PC-9 (cell line): ENCODE measurements around the gene C9orf153. TPM values are rescaled to one million over a fixed set of nuclear protein-coding genes. Genes with fewer than 3 reads are reported as not detected.

Source experiments
- BruUV-seq: library from RNA; stranded (reverse); fragments of 400-500 nt; replicated peaks from 2 replicates; lab custom pipeline; 2021; lab: Mats Ljungman, UMichigan
- CTCF ChIA-PET: fragments of 300-600 bp; sonication (Branson Sonifier 250); formaldehyde crosslinking; loops from one replicate; lab custom pipeline; 2022; ENCODE audit warnings: antibody characterized with exemption; lab: Charles Lee
- POLR2A ChIA-PET: fragments of 300-600 bp; sonication (Branson Sonifier 250); formaldehyde crosslinking; loops from one replicate; lab custom pipeline; 2022; ENCODE audit warnings: antibody characterized with exemption; ENCODE audit not compliant: unreplicated experiment; lab: Charles Lee
- DNase-seq, 2 experiments: peaks; one replicate each; pipeline versions ENCODE4 v3.0.0 to v3.0.0-alpha.2; 2015 to 2022; ENCODE audit warnings: mixed read lengths in 1 of 2
- H2AFZ ChIP-seq: fragments of 200-600 bp; sonication (generic); 2 replicates; pipeline ENCODE4 v1.8.1; 2017; ENCODE audit warnings: antibody characterized with exemption
- H3F3A ChIP-seq: fragments of 200-600 bp; sonication (generic); 2 replicates; pipeline ENCODE4 v1.8.1; 2017; ENCODE audit warnings: antibody characterized with exemption, mild to moderate bottlenecking, low read depth; ENCODE audit not compliant: insufficient read depth
- H3K27ac ChIP-seq: fragments of 200-600 bp; sonication (generic); 2 replicates; pipeline ENCODE4 v1.6.1; 2016; ENCODE audit warnings: mixed run types
- H3K27me3 ChIP-seq: fragments of 200-600 bp; sonication (generic); 2 replicates; pipeline ENCODE4 v1.6.1; 2016; ENCODE audit warnings: low read depth, mixed run types; ENCODE audit not compliant: insufficient read depth
- H3K36me3 ChIP-seq: fragments of 200-600 bp; sonication (generic); 2 replicates; pipeline ENCODE4 v1.6.1; 2016; ENCODE audit warnings: low read depth, mixed run types
- H3K4me1 ChIP-seq: fragments of 200-600 bp; sonication (generic); replicated peaks from 2 replicates; pipeline ENCODE4 v1.6.1; 2016; ENCODE audit warnings: mixed run types; ENCODE audit not compliant: insufficient read depth
- H3K4me2 ChIP-seq: fragments of 200-600 bp; sonication (generic); 2 replicates; pipeline ENCODE4 v1.6.1; 2017; ENCODE audit warnings: mixed run types
- H3K4me3 ChIP-seq: fragments of 200-600 bp; sonication (generic); 2 replicates; pipeline ENCODE4 v1.6.1; 2016; ENCODE audit warnings: mixed run types
- H3K79me2 ChIP-seq: fragments of 200-600 bp; sonication (generic); 2 replicates; pipeline ENCODE4 v1.6.1; 2017; ENCODE audit warnings: low read depth, mixed run types
- H3K9me2 ChIP-seq: fragments of 200-600 bp; sonication (generic); 2 replicates; pipeline ENCODE4 v1.8.1; 2017; ENCODE audit warnings: mild to moderate bottlenecking; ENCODE audit not compliant: insufficient read depth
- H3K9me3 ChIP-seq: fragments of 200-600 bp; sonication (generic); 2 replicates; pipeline ENCODE4 v1.8.1; 2016; ENCODE audit warnings: low read depth; ENCODE audit not compliant: insufficient read depth
- H4K20me1 ChIP-seq: fragments of 200-600 bp; sonication (generic); 2 replicates; pipeline ENCODE4 v1.8.1; 2017; ENCODE audit not compliant: insufficient read depth
- CTCF ChIP-seq: fragments of 200-600 bp; sonication (generic); conservative IDR thresholded peaks from 2 replicates; pipeline ENCODE4 v1.6.1; 2017; ENCODE audit warnings: mixed run types, antibody characterized with exemption, mild to moderate bottlenecking, moderate library complexity
- EZH2 ChIP-seq: fragments of 200-600 bp; sonication (generic); IDR thresholded peaks from 2 replicates; pipeline ENCODE4 v1.8.0; 2017; ENCODE audit warnings: antibody characterized with exemption, low read depth
- intact Hi-C: fragments of 100-400 bp; cut with micrococcal nuclease; formaldehyde crosslinking; loops from one replicate; pipeline ENCODE4 v1.10.0; 2022; ENCODE audit not compliant: unreplicated experiment
- total RNA-seq: library from RNA; stranded (reverse); gene quantifications from 2 replicates; pipeline ENCODE4 v1.2.3, GENCODE V29; 2021

The C9orf153 gene
- total RNA-seq, 1 experiment from 2014 or later, result 0.52 TPM

- no peak for DNase-seq
- BruUV-seq, result no TSS peak
- H3K27ac ChIP-seq, result no peak overlapping the region
- no peaks in the 10 kb centered on the region for H4K20me1 ChIP-seq
- ChIA-PET POLR2A (no interaction called here), CTCF (interaction anchor here (0.6 to 0.7 kb wide), 3 partner anchors 12 to 204 kb away, joined by 6 to 10 read pairs (median 9); no protein-coding TSS in a partner anchor)
- H3F3A ChIP-seq, result no peaks in the 10 kb centered on the region
- H3K9me2 ChIP-seq, result no peaks in the 10 kb centered on the region
- no peaks in the 10 kb centered on the region for H3K27me3 ChIP-seq
- intact Hi-C loops, result loop anchor here (1.0 to 10.0 kb wide), 2 partner anchors 204 to 414 kb away; no protein-coding TSS in a partner anchor
- no peaks in the 10 kb centered on the region for H3K36me3 ChIP-seq
- H3K4me1 ChIP-seq, result no peaks in the 10 kb centered on the region
- no peak overlapping the region for H2AFZ ChIP-seq
- no peaks in the 10 kb centered on the region for H3K79me2 ChIP-seq
- TF ChIP-seq CTCF (peak; percentile 63), EZH2 (no peak)
- no peak overlapping the region for H3K4me2 ChIP-seq
- no peak overlapping the region for H3K4me3 ChIP-seq
- H3K9me3 ChIP-seq, result no peaks in the 10 kb centered on the region
These were observed 20.3 kb downstream of the C9orf153 start for GRCh38 chr9:86238861-86239770.

GRCh38 chr9:86230858-86231257 is 28.6 kb downstream of the C9orf153 start:
- Histone ChIP-seq H3K27ac (no peak overlapping the region), H3K4me3 (no peak overlapping the region), H2AFZ (no peak overlapping the region), H4K20me1 (no peaks in the 10 kb centered on the region), H3K9me2 (no peaks in the 10 kb centered on the region), H3K79me2 (no peaks in the 10 kb centered on the region), H3F3A (no peaks in the 10 kb centered on the region), H3K9me3 (no peaks in the 10 kb centered on the region), H3K36me3 (no peaks in the 10 kb centered on the region), H3K27me3 (no peaks in the 10 kb centered on the region), H3K4me2 (no peak overlapping the region), H3K4me1 (no peaks in the 10 kb centered on the region)
- CTCF ChIA-PET, result no interaction called here
- TF ChIP-seq CTCF (no peak), EZH2 (no peak)
- POLR2A ChIA-PET, result no interaction called here
- intact Hi-C loops, result loop anchor here (10.0 kb wide), 1 partner anchor 406 kb away; no protein-coding TSS in a partner anchor
- no peak for DNase-seq
- BruUV-seq, result no TSS peak

GRCh38 chr9:86222667-86223066 is 36.8 kb downstream of the C9orf153 start:
- no TSS peak for BruUV-seq
- no peak overlapping the region for H2AFZ ChIP-seq
- CTCF ChIA-PET, result no interaction called here

More at GRCh38 chr9:86222667-86223066, 36.8 kb downstream of the C9orf153 start:
- H3K9me2 ChIP-seq, result no peaks in the 10 kb centered on the region
- no peaks in the 10 kb centered on the region for H3K27me3 ChIP-seq
- POLR2A ChIA-PET, result no interaction called here
- TF ChIP-seq EZH2, result no peak
- TF ChIP-seq CTCF, result no peak
- H3F3A ChIP-seq, result no peaks in the 10 kb centered on the region
- H3K27ac ChIP-seq, result no peak overlapping the region
- H3K4me3 ChIP-seq, result no peak overlapping the region
- DNase-seq, result no peak
- H3K4me2 ChIP-seq, result no peak overlapping the region
- no peaks in the 10 kb centered on the region for H3K79me2 ChIP-seq
- intact Hi-C loops, result no loop called here
- H3K9me3 ChIP-seq, result no peaks in the 10 kb centered on the region; the same call in 1 of the 2 replicates
- no peaks in the 10 kb centered on the region for H4K20me1 ChIP-seq
- H3K4me1 ChIP-seq, result no peaks in the 10 kb centered on the region
- no peaks in the 10 kb centered on the region for H3K36me3 ChIP-seq
